Stimulated activated CD4-positive, alpha-beta T cell treated with anti-CD3 and anti-CD28 coated beads, Interleukin-2, amount 100 ng/mL, for 48 hours (primary cell): Measurements from ENCODE around the gene ANKRD50.

ENCODE experiments used
- DNase-seq, 2 donors: peaks; one replicate each; pipeline ENCODE4 v3.0.0-alpha.2; 2020

ANKRD50 gene

GRCh38 chr4:124635331-124635730, 77.2 kb downstream of the ANKRD50 start:
- no peak for DNase-seq

- DNase-seq: no peak
Measured at GRCh38 chr4:124633285-124633941, 79.1 kb downstream of the ANKRD50 start.

- no peak for DNase-seq
Measured at GRCh38 chr4:124632439-124632838, 80.1 kb downstream of the ANKRD50 start.

GRCh38 chr4:124631760-124632159, 80.8 kb downstream of the ANKRD50 start:
- no peak for DNase-seq

- DNase-seq: no peak
Measured at GRCh38 chr4:124629681-124630080, 82.9 kb downstream of the ANKRD50 start.
